NCI-H524 (cell line): Measurements from ENCODE around the gene ST7L.
"Not testable (repeated sequence)": the region's sequence is repeated elsewhere in the genome, so short reads cannot be mapped to it uniquely, and the experiment has no call there.

Source experiments
- DNase-seq, 2 experiments: peaks; one replicate each; lab custom pipeline; 2025; lab: John Stamatoyannopoulos, UW

ST7L gene, protein sequence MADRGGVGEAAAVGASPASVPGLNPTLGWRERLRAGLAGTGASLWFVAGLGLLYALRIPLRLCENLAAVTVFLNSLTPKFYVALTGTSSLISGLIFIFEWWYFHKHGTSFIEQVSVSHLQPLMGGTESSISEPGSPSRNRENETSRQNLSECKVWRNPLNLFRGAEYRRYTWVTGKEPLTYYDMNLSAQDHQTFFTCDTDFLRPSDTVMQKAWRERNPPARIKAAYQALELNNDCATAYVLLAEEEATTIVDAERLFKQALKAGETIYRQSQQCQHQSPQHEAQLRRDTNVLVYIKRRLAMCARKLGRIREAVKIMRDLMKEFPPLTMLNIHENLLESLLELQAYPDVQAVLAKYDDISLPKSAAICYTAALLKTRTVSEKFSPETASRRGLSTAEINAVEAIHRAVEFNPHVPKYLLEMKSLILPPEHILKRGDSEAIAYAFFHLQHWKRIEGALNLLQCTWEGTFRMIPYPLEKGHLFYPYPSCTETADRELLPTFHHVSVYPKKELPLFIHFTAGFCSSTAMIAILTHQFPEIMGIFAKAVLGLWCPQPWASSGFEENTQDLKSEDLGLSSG

GRCh38 chr1:112618721-112619517, at the start of gene ST7L:
Gene ST7L (minus strand): TSS chr1:112619141. CDS start chr1:112619113, 28 bp downstream.
- DNase-seq = peak; percentile 55 to 58

- DNase-seq = no peak
Measured at GRCh38 chr1:112666946-112667345, 48.0 kb upstream of the ST7L start.

DNA sequence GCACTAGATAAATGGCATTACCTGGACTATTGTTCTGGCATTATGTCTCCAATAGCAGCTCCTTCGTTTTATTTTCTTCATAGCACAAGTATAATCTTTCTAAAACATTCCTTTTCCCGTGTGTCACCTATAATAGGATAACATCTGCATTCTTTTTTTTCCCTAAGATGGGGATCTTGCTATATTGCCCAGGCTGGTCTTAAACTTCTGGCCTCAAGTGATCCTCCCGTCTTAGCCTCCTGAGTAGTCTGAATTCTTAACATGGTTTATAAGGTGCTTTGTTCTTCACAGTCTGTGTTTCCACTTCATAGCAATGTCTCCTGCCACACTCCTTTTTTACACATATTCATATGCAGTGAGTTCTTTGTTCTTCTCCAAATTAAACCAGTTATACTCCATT, 46.9 kb upstream of the ST7L start:
- no peak for DNase-seq

DNA sequence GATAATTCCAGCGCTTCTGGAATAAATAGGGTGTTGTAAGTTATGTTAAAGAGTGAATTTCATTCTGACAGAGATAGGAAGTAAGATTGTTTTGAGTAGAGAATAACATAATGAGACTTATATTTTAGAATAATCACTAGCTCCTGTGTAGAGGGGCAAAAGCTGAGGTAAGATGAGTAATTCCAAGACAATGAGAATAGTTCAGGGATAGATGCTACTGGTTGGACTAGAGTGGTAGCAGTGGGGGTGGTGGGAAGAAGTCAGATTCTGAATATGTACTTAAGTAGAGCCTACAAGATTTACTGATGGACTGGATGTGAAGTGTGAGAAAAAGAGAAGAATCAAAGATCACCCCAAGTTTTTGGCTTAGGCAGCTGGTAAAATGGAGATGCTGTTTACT, 32.3 kb upstream of the ST7L start:
- DNase-seq = no peak

- no peak for DNase-seq
Measured at GRCh38 chr1:112646225-112646624, 27.3 kb upstream of the ST7L start.

- DNase-seq = no peak
Measured at GRCh38 chr1:112643080-112643479, 24.1 kb upstream of the ST7L start.

GRCh38 chr1:112640437-112640836, 21.5 kb upstream of the ST7L start:
- not testable (repeated sequence) for DNase-seq

GRCh38 chr1:112638110-112638428, 19.1 kb upstream of the ST7L start:
- no peak for DNase-seq

- DNase-seq = no peak
Measured at GRCh38 chr1:112637254-112638109, 18.5 kb upstream of the ST7L start.

DNA sequence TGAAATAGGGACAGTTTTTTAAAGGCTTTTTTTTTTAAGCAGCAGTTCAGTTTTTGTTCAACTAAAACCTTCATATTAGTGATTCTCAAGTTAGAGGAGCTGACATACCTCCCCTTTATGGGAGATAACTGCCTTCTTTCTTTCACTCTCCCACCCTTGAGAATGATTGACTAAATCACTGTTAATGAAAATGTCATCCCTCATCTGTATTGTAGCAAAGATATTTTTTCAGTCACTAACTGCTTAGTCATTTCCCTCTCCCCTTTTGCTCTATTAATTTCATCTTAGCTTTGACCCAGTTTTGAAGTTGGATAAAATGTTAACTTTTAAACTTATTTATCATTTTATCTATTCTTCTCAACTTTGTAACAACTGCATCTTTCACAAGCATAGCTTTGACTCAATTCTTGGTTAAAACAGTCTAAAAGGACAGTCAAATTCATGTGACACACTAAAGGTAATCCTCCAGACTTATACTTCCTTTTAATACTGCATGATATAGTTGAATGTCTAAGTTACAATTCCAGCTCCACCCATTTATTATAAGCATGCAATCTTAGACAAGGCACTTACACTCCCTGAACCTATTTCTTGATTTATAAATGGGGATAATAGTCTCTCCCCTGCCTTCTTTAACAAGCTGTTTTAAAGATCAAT, 17.8 kb upstream of the ST7L start:
- no peak for DNase-seq

DNA sequence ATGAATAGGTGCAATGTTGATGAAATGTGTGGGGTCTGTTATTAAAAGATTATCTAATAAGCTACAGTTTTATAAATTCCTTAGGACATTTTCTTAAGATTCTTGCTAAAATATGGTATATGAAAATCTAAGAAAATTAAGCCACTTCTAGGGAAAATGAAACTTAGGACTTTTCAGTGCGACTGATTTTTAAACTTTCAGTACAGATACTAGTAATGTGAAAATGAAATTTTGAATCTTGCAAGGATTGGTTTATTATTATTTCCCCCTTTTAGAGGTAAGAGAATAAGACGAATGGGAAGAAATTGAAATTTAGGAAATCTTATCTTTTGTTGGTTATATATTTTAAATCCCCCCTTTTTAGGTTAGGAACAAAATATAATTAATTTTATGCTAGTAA, 17.1 kb upstream of the ST7L start:
- DNase-seq = no peak

GRCh38 chr1:112634367-112634766, 15.4 kb upstream of the ST7L start:
- DNase-seq = peak; percentile 3 to 42

DNA sequence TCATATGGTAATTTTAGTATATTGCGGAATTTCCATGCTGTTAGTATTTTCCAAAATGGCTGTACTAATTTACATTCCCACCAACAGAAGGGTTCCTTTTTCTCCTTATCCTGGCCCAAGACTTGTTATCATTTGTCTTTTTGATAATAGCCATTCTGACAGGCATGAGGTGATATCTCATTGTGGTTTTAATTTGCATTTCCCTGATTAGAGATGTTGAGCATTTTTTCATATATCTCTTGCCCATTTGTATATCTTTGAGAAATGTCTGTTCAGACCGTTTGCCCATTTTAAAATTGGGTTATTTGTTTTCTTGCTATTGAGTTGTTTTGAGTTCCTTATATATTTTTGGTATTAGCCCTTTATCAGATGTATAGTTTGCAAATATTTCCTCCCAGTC, 14.7 kb upstream of the ST7L start:
- no peak for DNase-seq

DNA sequence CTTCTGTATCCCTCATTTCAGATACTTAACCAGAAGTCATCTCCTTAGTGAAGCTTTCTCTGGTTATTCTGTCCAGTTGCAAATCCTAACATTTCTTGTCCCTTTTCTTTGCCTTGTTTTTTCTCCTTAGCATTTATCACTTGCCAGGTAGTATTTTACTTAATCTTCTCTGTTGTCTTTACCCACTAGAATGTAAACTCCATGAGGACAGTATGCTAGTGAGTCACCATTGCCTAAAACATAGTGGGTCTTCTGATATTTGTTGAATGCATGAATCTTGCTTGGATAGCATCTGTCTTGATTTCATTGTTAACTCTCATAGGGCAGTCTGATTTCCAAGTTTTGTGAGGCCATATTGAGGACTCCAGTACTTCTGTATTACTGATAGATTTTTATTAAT, 10.3 kb upstream of the ST7L start:
- DNase-seq = no peak

DNA sequence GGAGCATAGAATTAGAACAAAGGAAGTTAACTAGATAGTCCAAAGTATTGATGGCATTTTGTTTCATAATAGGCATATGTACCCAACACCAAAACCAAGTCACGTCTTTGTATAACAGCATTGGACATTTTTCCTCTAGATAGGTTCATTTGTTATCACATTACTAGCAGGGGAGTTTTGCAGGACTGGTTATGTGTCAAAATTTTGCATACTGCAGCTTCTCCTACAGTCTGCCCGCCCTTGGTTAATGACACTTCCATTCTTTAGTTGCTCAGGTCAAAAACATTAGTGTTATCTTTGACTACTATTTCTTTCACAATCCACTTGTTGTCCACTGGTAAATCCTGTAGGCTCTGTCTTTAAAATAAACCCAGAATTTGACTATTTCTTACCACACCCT, 9.6 kb upstream of the ST7L start:
- no peak for DNase-seq

GRCh38 chr1:112626887-112627286, 7.9 kb upstream of the ST7L start:
- DNase-seq = no peak

DNA sequence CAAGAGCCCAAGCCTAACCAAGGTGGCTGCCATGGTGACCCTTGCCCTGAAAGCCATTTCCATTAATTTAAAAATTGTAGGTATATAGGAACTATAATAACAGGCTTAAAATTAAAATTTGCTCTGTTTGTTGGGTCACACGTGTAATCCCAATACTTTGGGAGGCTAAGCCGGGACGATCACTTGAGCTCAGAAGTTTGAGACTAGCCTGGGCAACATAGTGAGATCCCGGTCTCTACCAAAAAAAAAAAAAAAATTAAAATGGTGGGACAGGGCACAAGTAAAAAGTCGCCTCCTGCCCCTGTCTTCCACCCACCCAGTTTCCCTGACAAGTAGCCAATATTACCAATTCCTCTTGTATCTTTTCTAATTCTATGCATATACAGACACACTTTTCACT, 7.3 kb upstream of the ST7L start:
- DNase-seq = no peak

GRCh38 chr1:112625696-112626095, 6.8 kb upstream of the ST7L start:
- DNase-seq = no peak

DNA sequence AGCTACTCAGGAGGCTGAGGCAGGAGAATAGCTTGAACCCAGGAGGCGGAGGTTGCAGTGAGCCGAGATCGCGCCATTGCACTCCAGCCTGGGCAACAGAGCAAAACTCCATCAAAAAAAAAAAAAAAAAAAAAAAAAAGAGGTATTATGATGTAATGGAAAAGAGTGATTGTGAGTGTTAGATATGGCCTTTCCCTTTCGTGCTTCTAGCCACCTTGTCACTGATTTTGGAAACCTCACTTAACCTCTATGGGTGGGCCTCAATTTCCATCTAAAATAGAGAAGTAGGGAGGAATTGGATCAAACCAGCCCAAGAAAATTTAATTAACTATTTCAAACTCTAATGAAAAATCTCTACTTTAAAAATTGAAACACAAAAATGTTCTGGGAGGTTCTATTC, 5.6 kb upstream of the ST7L start:
- DNase-seq = not testable (repeated sequence)

DNA sequence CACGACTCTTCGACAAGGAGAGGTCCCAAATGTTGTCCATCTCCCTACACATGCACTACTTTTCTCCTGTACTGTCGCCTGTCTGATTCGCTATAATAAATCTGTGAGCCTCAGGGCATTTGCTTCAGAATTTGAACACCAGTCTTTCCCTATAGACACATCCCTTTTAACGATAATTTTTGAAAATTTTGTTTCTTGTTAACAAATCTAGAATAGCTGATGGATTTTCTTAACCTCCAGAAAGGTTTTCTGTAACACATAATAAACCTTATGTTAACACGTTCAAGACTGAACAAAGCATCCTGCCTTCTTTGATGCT, 1.4 kb upstream of the ST7L start:
- no peak for DNase-seq

- peak; percentile 76 to 80 for DNase-seq
Measured at GRCh38 chr1:112619518-112620376, 806 bp upstream of the ST7L start, which contains the start of gene CAPZA1. Gene CAPZA1 (plus strand): TSS chr1:112619832. CDS start chr1:112619845, 13 bp downstream.
